ENCODE data around the gene TFR2. TPM values are rescaled to one million over a fixed set of nuclear protein-coding genes. Genes with fewer than 3 reads are reported as not detected.
A peak's percentile ranks its signal among the peaks of the same experiment; 100 is the strongest.

Gene TFR2
- total and polyA plus RNA-seq, 9 of the 15 experiments (the other 6 are each of a cell fraction or from before 2014, with no cell fraction given): 3.8 to 123 (median 51.1) TPM

DNA sequence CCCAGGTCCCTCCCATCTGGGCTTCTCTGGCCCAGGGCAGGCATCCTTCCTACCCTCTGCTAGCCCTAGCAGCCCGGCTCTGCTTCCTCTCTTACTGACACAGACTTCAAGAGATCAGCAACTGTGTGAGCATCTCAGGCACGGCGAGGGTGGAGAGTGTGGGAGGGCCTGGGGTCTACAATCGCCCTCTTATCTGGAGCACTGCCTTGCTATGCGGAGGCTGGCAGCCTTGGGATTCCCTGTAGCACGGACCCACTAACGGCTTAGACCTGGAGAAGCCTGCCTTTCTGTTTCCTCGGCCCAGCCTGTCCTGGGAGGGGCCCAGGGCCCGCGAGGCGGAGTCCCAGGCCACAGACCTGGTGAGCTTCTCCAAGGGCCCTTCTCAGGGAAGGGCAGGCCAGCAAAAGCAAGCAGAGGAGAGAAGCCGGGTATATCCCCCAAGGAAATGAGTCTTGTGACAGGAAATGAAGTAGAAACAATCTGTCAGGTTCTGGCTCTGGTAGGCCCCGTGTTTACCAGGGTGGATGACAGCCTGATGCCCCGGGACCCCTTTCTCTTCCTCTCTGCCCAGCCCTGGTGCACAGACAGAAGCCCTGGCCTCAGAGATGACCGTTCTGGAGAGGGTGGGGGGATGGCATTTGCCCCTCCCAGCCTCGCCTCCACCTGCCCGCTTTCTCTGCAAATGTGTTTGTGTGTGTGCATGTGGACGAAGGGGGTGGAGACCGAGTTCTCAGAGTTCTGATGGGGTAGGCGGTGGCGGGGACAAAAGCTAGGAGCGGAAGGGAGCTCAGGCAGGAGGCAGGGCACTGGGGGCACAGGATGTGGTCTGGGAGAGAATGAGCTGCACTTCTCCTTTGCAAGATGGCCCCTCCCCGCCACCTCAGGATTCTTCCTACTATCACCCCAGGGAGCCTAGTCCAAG lies 58.0 kb downstream of the TFR2 start:
- Histone ChIP-seq H3K9me1 (ENCODE audit: control insufficient read depth, insufficient read depth, low read length) (peaks cover 12% of the 10 kb centered on the region), H3K9ac (ENCODE audit: insufficient read depth in 1 of 2, low read depth in 2 of 2, low read length in 2 of 2) (peak overlapping the region in 1 of 2 experiments; percentile 80; a peak in 2 of 4 replicates), H3K27ac (ENCODE audit: extremely low read depth, low read depth, low read length) (0 out of 3 replicates have a peak overlapping the region, but pooled peaks have one; percentile 14), H3K9me3 (replicated peaks; ENCODE audit: control insufficient read depth, insufficient read depth, low read depth, low read length) (no peaks in the 10 kb centered on the region), H3K4me2 (ENCODE audit: insufficient read depth, low read length) (peak overlapping the region; percentile 12; the same call in 1 of the 2 replicates), H3K27me3 (ENCODE audit: control insufficient read depth in 2 of 2, insufficient read depth in 2 of 2, low read length in 2 of 2) (no peaks in the 10 kb centered on the region), H3K36me3 (ENCODE audit: control insufficient read depth, insufficient read depth, low read length) (peaks cover 57% of the 10 kb centered on the region), H2AFZ (ENCODE audit: low read depth, low read length) (no peak overlapping the region; the same call in 1 of the 2 replicates), H3K4me3 (peak overlapping the region; percentile 0; the same call in 1 of the 2 replicates), H4K20me1 (replicated peaks; ENCODE audit: control insufficient read depth, insufficient read depth, low read length) (peaks cover 24% of the 10 kb centered on the region), H3K79me2 (ENCODE audit: control insufficient read depth, insufficient read depth, low read length) (peaks cover 31% of the 10 kb centered on the region), H3K4me1 (replicated peaks in 1 of 2; ENCODE audit: control insufficient read depth in 2 of 2, insufficient read depth in 2 of 2, low read length in 2 of 2) (peaks cover 26 to 62% of the 10 kb centered on the region in 2 experiments)
- 52% methylated on average over 23 of the region's 23 CpGs for WGBS (ENCODE audit: insufficient coverage, low coverage, missing lambda C conversion rate)
- FAIRE-seq (no peak), DNase-seq (ENCODE audit: extremely low read depth in 1 of 4, low spot score in 3 of 4) (peak in 1 of 4 experiments; percentile 58), ATAC-seq (no peak)
- in situ Hi-C loops (cut with MboI) (no loop called here), intact Hi-C loops (cut with micrococcal nuclease) (no loop called here)
- ChIA-PET POLR2A (interaction anchor here (0.5 to 1.5 kb wide), 5 partner anchors 23 to 140 kb away, joined by 3 read pairs; no protein-coding TSS in a partner anchor), CTCF (ENCODE audit: low intra/inter-chr PET ratio) (no interaction called here)
- BruUV-seq (replicated peaks): TSS peak; percentile 17
- TF ChIP-seq TFAM (CRISPR knock-in tag; conservative IDR thresholded peaks at IDR 0.05) (no peak), EWSR1 (IDR thresholded peaks at IDR 0.05; ENCODE audit: borderline replicate concordance, low read depth, partially characterized antibody) (no peak), KDM1A (IDR thresholded peaks at IDR 0.05) (no peak), TEAD1 (CRISPR knock-in tag; IDR thresholded peaks at IDR 0.05) (0 out of 4 replicates have a peak, but pooled peaks of 1 of the 2 experiments have one; percentile 25), ATF7 (IDR thresholded peaks at IDR 0.05) (no peak), ZFX (CRISPR knock-in tag; IDR thresholded peaks at IDR 0.05) (0 out of 2 replicates have a peak, but pooled peaks have one; percentile 8), U2AF1 (optimal IDR thresholded peaks at IDR 0.05; ENCODE audit: low read depth, low read length) (no peak), NFE2L1 (tag; IDR thresholded peaks at IDR 0.05; ENCODE audit: borderline replicate concordance, low read depth) (no peak), TARDBP (IDR thresholded peaks at IDR 0.05) (no peak), AFF4 (CRISPR knock-in tag; IDR thresholded peaks at IDR 0.05) (no peak)
- TF ChIP-seq, protein P1, sequence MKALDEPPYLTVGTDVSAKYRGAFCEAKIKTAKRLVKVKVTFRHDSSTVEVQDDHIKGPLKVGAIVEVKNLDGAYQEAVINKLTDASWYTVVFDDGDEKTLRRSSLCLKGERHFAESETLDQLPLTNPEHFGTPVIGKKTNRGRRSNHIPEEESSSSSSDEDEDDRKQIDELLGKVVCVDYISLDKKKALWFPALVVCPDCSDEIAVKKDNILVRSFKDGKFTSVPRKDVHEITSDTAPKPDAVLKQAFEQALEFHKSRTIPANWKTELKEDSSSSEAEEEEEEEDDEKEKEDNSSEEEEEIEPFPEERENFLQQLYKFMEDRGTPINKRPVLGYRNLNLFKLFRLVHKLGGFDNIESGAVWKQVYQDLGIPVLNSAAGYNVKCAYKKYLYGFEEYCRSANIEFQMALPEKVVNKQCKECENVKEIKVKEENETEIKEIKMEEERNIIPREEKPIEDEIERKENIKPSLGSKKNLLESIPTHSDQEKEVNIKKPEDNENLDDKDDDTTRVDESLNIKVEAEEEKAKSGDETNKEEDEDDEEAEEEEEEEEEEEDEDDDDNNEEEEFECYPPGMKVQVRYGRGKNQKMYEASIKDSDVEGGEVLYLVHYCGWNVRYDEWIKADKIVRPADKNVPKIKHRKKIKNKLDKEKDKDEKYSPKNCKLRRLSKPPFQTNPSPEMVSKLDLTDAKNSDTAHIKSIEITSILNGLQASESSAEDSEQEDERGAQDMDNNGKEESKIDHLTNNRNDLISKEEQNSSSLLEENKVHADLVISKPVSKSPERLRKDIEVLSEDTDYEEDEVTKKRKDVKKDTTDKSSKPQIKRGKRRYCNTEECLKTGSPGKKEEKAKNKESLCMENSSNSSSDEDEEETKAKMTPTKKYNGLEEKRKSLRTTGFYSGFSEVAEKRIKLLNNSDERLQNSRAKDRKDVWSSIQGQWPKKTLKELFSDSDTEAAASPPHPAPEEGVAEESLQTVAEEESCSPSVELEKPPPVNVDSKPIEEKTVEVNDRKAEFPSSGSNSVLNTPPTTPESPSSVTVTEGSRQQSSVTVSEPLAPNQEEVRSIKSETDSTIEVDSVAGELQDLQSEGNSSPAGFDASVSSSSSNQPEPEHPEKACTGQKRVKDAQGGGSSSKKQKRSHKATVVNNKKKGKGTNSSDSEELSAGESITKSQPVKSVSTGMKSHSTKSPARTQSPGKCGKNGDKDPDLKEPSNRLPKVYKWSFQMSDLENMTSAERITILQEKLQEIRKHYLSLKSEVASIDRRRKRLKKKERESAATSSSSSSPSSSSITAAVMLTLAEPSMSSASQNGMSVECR (CRISPR knock-in tag; IDR thresholded peaks at IDR 0.05): peak; percentile 50; the same call in 1 of the 2 replicates

Data from K562 (cell line).